Brain pericyte (primary cell): ENCODE results near the gene CENPVL2.
"Not testable (repeated sequence)": the region's sequence is repeated elsewhere in the genome, so short reads cannot be mapped to it uniquely, and the experiment has no call there.

ENCODE experiments used
- DNase-seq: peaks from one replicate; pipeline ENCODE4 v3.0.0-alpha.2; 2012; ENCODE audit warnings: low read depth, low spot score

The CENPVL2 gene

DNA sequence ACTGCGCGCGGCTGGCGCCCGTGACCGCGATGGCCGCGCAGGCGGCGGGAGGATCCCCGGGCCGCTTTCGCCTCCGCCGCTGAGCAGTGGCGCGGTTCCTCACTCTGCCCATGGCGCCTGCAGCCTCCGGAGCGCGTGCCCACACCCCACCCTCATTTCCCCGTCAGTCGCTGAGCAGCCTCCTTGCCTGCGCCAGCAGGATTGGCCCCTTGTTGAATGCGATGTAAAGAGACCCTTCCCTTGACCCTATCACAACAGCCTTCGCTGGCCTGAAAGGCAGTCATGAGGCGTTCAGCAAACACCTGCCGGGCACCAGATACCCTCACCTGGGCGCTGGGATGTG lies at the start of gene CENPVL2:
Gene CENPVL2, minus strand, starts transcription at position 112 of the 343 bp plus-strand sequence. Its CDS starts 0 bp downstream, at position 112.
- DNase-seq, result not testable (repeated sequence)

DNA sequence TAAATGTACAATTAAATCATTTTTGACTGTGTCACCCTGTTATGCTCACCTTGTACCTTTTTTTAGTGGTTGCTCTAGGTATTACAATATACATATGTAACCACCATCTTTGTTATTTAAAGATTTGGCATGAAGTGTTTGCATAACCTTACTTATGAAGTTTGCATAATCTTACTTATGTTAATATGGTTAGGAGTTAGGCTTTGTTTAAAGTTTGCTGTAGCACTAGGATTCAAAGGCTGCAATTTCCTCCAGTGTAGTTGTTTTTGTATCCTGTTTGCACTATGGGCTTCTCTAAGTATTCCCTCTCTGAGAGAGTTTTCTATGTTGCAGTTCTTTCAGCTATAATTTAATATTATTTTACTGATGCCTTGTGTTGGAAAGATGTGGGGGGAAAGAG lies 45.6 kb upstream of the CENPVL2 start:
- no peak for DNase-seq

DNA sequence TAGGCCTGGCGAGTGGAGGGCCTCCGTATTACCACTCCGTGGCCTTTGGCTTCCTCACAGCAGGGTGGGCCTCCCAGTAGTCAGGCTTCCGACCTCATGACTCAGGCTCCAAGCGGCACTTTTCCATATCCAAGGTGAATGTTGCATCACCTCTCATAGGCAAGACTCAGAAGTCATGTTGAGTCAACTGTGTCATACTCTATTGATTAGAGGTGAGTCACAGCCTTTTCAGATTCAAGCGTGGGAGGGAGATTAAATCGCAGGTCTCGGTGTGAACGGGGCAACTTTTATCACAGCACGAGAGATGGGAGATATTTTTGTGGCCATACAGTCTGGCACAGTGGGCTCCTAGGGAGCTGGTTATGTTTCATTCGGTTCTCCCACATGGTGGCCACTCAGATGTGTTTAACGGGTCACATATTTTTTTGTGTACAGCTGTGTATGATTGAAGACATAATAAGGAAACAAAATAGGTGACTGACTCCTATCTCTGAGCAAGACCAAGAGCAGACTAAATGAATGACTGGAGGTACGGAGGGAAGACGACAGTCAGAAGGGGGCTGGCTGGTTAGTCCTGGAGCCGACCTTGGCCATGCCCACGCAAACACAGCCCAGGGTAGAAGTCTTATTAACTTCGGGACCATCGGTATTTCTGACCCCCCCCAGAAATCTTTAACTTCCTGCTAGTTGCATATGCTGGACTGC lies 30.5 kb upstream of the CENPVL2 start:
- DNase-seq, result not testable (repeated sequence)

DNA sequence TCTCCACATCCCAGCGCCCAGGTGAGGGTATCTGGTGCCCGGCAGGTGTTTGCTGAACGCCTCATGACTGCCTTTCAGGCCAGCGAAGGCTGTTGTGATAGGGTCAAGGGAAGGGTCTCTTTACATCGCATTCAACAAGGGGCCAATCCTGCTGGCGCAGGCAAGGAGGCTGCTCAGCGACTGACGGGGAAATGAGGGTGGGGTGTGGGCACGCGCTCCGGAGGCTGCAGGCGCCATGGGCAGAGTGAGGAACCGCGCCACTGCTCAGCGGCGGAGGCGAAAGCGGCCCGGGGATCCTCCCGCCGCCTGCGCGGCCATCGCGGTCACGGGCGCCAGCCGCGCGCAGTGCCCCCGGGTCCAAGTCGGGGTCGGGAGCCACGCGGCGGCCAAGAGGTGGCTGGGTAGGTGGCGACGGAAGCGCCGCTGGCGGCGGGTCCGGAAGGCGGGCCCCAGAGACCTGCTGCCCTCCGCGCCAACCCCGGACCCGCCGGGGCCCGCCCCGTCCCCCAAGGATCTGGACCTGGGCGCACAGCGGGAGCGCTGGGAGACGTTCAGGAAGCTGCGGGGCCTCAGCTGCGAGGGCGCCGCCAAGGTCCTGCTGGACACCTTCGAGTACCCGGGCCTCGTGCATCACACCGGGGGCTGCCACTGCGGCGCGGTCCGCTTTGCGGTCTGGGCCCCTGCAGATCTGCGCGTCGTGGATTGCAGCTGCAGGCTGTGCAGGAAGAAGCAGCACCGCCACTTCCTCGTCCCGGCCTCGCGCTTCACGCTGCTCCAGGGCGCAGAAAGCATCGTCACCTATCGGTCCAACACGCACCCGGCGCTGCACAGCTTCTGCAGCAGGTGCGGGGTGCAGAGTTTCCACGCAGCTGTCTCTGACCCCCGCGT lies 27.9 kb upstream of the CENPVL2 start, which contains the start of gene CENPVL1:
Gene CENPVL1, plus strand, starts transcription at position 236 of the 888 bp plus-strand sequence. Its CDS starts 0 bp downstream, at position 236.
- not testable (repeated sequence) for DNase-seq

DNA sequence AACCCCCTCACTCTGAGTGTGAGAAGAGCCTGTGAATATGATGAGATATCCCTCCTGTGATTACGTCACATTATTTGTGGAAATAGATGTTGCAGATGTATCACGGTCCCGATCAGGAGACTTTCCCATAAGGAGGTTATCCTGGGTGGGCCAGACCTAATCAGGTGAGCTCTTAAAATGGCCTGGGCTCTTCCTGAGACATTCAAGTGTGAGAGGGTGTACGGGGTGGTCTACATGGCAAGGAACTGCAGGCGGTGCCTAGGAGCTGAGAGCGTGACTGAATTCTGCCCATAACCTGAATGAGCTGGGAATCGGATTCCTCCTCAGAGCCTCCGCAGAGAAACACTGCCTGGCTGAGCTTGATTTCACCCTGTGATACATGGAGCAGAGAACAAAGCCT lies 14.8 kb upstream of the CENPVL2 start:
- no peak for DNase-seq

DNA sequence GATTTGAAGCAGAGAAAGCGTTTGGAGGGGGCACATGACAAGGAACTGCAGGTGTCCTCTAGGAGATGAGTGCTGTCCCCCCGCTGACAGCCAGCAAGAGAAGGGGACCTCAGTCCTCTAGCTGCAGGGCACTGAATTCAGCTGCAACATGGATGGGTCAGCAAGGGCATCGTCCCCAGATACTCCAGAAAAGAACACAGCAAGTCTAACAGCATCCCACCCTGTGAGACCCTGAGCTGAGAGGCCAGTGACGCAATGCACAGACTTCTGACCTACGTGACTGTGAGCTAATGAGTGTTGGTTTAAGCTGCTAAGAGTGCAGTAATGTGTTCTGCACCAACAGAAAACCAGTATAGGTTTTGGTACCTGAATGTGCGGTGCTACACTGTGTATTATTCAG lies 11.6 kb upstream of the CENPVL2 start:
- no peak for DNase-seq

DNA sequence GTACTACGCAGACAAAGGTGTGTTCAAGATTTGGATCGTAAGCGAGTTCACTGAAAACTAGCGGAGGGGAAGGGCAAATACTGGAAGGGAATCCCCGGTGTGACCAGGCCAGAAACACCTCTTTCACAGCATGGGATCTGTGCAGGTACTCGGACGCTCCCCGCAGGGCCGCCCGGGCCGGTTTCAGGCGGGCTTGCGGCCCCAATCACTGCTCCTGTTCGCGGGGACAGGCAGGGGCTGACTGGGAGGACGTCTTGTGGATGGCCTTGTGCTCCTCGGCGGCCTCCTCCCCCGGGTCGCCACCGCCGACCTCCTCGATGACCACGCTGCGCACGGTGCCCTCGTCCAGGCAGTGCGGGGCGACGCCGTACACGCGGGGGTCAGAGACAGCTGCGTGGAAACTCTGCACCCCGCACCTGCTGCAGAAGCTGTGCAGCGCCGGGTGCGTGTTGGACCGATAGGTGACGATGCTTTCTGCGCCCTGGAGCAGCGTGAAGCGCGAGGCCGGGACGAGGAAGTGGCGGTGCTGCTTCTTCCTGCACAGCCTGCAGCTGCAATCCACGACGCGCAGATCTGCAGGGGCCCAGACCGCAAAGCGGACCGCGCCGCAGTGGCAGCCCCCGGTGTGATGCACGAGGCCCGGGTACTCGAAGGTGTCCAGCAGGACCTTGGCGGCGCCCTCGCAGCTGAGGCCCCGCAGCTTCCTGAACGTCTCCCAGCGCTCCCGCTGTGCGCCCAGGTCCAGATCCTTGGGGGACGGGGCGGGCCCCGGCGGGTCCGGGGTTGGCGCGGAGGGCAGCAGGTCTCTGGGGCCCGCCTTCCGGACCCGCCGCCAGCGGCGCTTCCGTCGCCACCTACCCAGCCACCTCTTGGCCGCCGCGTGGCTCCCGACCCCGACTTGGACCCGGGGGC lies 567 bp downstream of the CENPVL2 start:
- DNase-seq, result not testable (repeated sequence)

DNA sequence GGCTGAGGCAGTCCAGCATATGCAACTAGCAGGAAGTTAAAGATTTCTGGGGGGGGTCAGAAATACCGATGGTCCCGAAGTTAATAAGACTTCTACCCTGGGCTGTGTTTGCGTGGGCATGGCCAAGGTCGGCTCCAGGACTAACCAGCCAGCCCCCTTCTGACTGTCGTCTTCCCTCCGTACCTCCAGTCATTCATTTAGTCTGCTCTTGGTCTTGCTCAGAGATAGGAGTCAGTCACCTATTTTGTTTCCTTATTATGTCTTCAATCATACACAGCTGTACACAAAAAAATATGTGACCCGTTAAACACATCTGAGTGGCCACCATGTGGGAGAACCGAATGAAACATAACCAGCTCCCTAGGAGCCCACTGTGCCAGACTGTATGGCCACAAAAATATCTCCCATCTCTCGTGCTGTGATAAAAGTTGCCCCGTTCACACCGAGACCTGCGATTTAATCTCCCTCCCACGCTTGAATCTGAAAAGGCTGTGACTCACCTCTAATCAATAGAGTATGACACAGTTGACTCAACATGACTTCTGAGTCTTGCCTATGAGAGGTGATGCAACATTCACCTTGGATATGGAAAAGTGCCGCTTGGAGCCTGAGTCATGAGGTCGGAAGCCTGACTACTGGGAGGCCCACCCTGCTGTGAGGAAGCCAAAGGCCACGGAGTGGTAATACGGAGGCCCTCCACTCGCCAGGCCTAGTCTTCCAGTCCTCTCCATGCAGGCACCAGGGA lies 2.8 kb downstream of the CENPVL2 start:
- DNase-seq, result not testable (repeated sequence)

DNA sequence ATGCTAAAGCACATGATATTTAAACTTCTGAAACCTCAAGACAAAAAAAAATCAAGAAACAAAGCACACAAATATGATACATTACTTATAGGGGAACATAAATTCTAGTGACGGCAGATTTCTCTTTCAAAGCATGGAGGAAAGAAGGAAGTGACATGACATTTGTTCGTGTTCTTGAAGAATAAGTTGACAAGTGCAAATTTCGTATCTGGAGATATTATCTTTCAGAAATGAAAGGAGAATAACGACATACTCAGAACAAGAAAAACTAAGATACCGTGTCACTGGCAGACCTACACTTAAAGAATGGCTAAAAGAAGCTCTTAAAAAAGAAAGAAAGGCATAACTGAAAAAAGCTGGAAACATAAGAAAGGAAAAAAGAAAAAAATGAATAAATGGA lies 16.6 kb downstream of the CENPVL2 start:
- no peak for DNase-seq

DNA sequence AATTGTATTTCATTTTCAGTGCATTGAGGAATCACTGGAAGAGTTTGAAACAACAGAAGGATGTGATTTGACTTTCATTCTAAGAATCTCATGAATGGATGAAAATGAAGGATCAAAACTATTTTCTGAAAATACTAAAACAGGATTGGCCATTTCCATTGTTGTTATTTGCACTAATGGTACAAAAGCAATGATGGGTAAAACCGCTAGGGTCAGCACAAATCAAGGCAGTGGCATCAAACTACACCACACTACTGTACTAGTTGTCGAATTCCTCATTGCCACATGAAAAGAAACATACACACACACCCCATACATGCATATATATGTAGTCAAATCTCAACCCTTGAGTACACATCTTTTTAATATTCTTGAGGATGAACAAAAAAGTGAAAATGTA lies 39.3 kb downstream of the CENPVL2 start:
- DNase-seq, result no peak

DNA sequence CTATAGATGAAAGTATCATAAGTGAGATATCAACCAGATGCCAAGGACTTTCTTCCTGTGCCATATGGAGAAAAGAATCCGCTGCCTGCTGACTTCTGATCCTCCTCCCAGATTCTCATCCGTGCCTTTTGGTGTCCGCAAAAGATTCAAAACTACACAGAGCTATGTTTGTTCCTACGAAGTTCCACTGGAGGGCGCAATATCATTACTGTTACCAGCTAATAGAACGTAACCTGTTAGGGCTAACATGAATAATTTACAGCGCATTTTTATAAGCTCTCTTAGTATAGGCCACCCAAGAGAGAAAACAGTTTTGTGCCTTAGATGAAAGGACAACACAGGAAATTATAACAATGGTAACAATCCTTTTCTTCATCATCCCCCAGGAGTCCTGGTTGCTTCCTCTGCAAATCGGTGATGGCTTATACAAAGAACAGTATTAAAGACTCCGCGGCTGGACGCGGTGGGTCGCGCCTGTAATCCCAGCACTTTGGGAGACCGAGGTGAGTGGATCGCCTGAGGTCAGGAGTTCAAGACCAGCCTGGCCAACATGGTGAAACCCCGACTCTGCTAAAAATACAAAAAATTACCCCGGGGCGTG lies 41.1 kb downstream of the CENPVL2 start:
- no peak for DNase-seq

DNA sequence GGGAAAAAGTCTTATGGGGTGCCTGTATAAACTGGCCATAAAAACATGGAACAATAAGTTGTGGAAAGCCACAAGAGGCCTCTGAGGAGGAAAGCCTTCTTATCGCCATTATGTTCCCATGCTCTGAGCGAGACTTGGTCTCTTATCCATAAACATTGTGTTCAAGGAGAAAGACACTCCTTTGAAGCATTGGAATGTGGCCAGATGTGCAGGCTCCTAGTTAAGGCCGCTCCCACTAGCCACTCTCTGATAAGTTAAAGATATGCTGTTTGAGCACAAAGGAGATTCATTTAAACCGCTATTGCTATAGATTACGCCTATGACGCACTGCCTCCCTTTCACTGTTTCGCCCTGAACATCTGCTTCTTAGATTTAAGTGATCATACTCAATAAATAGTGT lies 46.1 kb downstream of the CENPVL2 start:
- not testable (repeated sequence) for DNase-seq
